ENCODE data around the gene ABCG1.

GRCh38 chr21:42343556-42343955 lies 124.6 kb downstream of the ABCG1 start:
- TF ChIP-seq PPARA (CRISPR knock-in tag; IDR thresholded peaks at IDR 0.05; ENCODE audit: borderline replicate concordance): no peak
- TF ChIP-seq ZC3H10 (CRISPR knock-in tag; IDR thresholded peaks at IDR 0.05): no peak
- no peak for TF ChIP-seq TOX (CRISPR knock-in tag; IDR thresholded peaks at IDR 0.05; ENCODE audit: borderline replicate concordance)
- no peak for TF ChIP-seq ARNTL (CRISPR knock-in tag; IDR thresholded peaks at IDR 0.05; ENCODE audit: borderline replicate concordance, low read depth)
- no peak for TF ChIP-seq ZNF565 (CRISPR knock-in tag; conservative IDR thresholded peaks at IDR 0.05; ENCODE audit: low read depth)
- TF ChIP-seq GLIS3 (CRISPR knock-in tag; IDR thresholded peaks at IDR 0.05): no peak
- TF ChIP-seq ZNF8 (CRISPR knock-in tag; IDR thresholded peaks at IDR 0.05): no peak
- TF ChIP-seq, protein P1, sequence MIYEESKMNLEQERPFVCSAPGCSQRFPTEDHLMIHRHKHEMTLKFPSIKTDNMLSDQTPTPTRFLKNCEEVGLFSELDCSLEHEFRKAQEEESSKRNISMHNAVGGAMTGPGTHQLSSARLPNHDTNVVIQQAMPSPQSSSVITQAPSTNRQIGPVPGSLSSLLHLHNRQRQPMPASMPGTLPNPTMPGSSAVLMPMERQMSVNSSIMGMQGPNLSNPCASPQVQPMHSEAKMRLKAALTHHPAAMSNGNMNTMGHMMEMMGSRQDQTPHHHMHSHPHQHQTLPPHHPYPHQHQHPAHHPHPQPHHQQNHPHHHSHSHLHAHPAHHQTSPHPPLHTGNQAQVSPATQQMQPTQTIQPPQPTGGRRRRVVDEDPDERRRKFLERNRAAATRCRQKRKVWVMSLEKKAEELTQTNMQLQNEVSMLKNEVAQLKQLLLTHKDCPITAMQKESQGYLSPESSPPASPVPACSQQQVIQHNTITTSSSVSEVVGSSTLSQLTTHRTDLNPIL (CRISPR knock-in tag; IDR thresholded peaks at IDR 0.05; ENCODE audit: low read depth): no peak
- no peak for TF ChIP-seq PATZ1 (CRISPR knock-in tag; IDR thresholded peaks at IDR 0.05; ENCODE audit: borderline replicate concordance)
- no peak for TF ChIP-seq OSR1 (CRISPR knock-in tag; IDR thresholded peaks at IDR 0.05)
- TF ChIP-seq ESRRG (CRISPR knock-in tag; IDR thresholded peaks at IDR 0.05): no peak

Measured in SK-N-SH treated with all-trans-retinoic acid at 6 μM for 48 hours (cell line).